HG03439 (cell line): ENCODE data around the gene TET3.
A peak's percentile ranks its signal among the peaks of the same experiment; 100 is the strongest.

Experiments used
- ATAC-seq: cut with Tn5 transposase; IDR thresholded peaks from one replicate; pipeline ENCODE4 v1.9.1; 2021; ENCODE audit warnings: mild to moderate bottlenecking, moderate library complexity; ENCODE audit not compliant: unreplicated experiment

Gene TET3

GRCh38 chr2:74002505-74003421 is 18.1 kb downstream of the TET3 start:
- peak; percentile 85 for ATAC-seq

GRCh38 chr2:74003494-74004211 is 18.9 kb downstream of the TET3 start:
- no peak for ATAC-seq

- no peak for ATAC-seq
Observed at GRCh38 chr2:74004212-74005182, 19.8 kb downstream of the TET3 start.

- ATAC-seq, result no peak
Observed at GRCh38 chr2:74005786-74006185, 21.1 kb downstream of the TET3 start.

GRCh38 chr2:74006459-74006858 is 21.7 kb downstream of the TET3 start:
- no peak for ATAC-seq

- no peak for ATAC-seq
Observed at GRCh38 chr2:74007121-74007520, 22.4 kb downstream of the TET3 start.

- ATAC-seq, result no peak
Observed at GRCh38 chr2:74007711-74008110, 23.0 kb downstream of the TET3 start.

GRCh38 chr2:74008761-74009395 is 24.2 kb downstream of the TET3 start:
- no peak for ATAC-seq

GRCh38 chr2:74009577-74009976 is 24.9 kb downstream of the TET3 start:
- ATAC-seq, result no peak

GRCh38 chr2:74010087-74010541 is 25.4 kb downstream of the TET3 start:
- ATAC-seq, result no peak

- no peak for ATAC-seq
Observed at GRCh38 chr2:74011246-74011645, 26.5 kb downstream of the TET3 start.

GRCh38 chr2:74014813-74015212 is 30.1 kb downstream of the TET3 start:
- no peak for ATAC-seq

GRCh38 chr2:74017223-74017622 is 32.5 kb downstream of the TET3 start:
- ATAC-seq, result no peak

- no peak for ATAC-seq
Observed at GRCh38 chr2:74019516-74019915, 34.8 kb downstream of the TET3 start.

GRCh38 chr2:74020702-74021406 is 36.1 kb downstream of the TET3 start:
- no peak for ATAC-seq

- no peak for ATAC-seq
Observed at GRCh38 chr2:74021407-74021755, 36.7 kb downstream of the TET3 start.

GRCh38 chr2:74024216-74024615 is 39.5 kb downstream of the TET3 start:
- ATAC-seq, result no peak

GRCh38 chr2:74025971-74026612 is 41.4 kb downstream of the TET3 start:
- ATAC-seq, result no peak

GRCh38 chr2:74026687-74027241 is 42.1 kb downstream of the TET3 start:
- ATAC-seq, result no peak
